Measurements from ENCODE around the gene APOC1. TPM values are rescaled to one million over a fixed set of nuclear protein-coding genes. Genes with fewer than 3 reads are reported as not detected.
"Not testable (repeated sequence)": the region's sequence is repeated elsewhere in the genome, so short reads cannot be mapped to it uniquely, and the experiment has no call there.

Gene APOC1
- total RNA-seq, 4 donors from 2014 or later = 38.6 to 58.3 (median 47.7) TPM

- TF ChIP-seq EP300 (IDR thresholded peaks at IDR 0.05) (no peak), POLR2AphosphoS5 (IDR thresholded peaks at IDR 0.05) (no peak), CTCF (IDR thresholded peaks at IDR 0.05) (no peak), POLR2A (IDR thresholded peaks at IDR 0.05) (no peak)
- Histone ChIP-seq H3K27ac (no peak overlapping the region), H3K9me3 (no peaks in the 10 kb centered on the region), H3K27me3 (no peaks in the 10 kb centered on the region), H3K4me3 (no peak overlapping the region), H3K36me3 (peaks cover 53% of the 10 kb centered on the region), H3K4me1 (peaks cover 3% of the 10 kb centered on the region)
- WGBS = 74% methylated on average over 16 of the region's 26 CpGs
- DNase-seq (ENCODE audit: low spot score in 2 of 2) = no peak
Observed at GRCh38 chr19:44878120-44878865, 36.1 kb upstream of the APOC1 start.

- Histone ChIP-seq H3K27me3 (no peaks in the 10 kb centered on the region), H3K36me3 (peaks cover 45% of the 10 kb centered on the region)
- no peak for DNase-seq (ENCODE audit: low spot score in 2 of 2)
Observed at GRCh38 chr19:44879309-44880065, 34.9 kb upstream of the APOC1 start.

GRCh38 chr19:44882063-44882462, 32.3 kb upstream of the APOC1 start:
- Histone ChIP-seq H3K9me3 (no peaks in the 10 kb centered on the region), H3K27me3 (no peaks in the 10 kb centered on the region), H3K27ac (no peak overlapping the region), H3K4me1 (peaks cover 3% of the 10 kb centered on the region), H3K36me3 (peaks cover 36% of the 10 kb centered on the region), H3K4me3 (no peak overlapping the region)
- TF ChIP-seq CTCF (IDR thresholded peaks at IDR 0.05) (no peak), POLR2A (IDR thresholded peaks at IDR 0.05) (no peak)
- DNase-seq (ENCODE audit: low spot score in 2 of 2) = no peak
- WGBS = 91% methylated on average over 15 of the region's 15 CpGs

More at GRCh38 chr19:44879309-44880065, 34.9 kb upstream of the APOC1 start:
- Histone ChIP-seq H3K4me3 (no peak overlapping the region), H3K9me3 (no peaks in the 10 kb centered on the region), H3K4me1 (peaks cover 3% of the 10 kb centered on the region), H3K27ac (no peak overlapping the region)
- WGBS = 68% methylated on average over 10 of the region's 18 CpGs
- TF ChIP-seq POLR2AphosphoS5 (IDR thresholded peaks at IDR 0.05) (no peak), EP300 (IDR thresholded peaks at IDR 0.05) (no peak), POLR2A (IDR thresholded peaks at IDR 0.05) (no peak), CTCF (IDR thresholded peaks at IDR 0.05) (no peak)

- H3K4me3 ChIP-seq; H3K4me1 ChIP-seq; H3K27ac ChIP-seq; H3K9me3 ChIP-seq; H3K27me3 ChIP-seq; DNase-seq (ENCODE audit: low spot score in 2 of 2): not testable (repeated sequence)
- 88% methylated on average over 19 of the region's 19 CpGs for WGBS
- peaks cover 38% of the 10 kb centered on the region for H3K36me3 ChIP-seq
Observed at GRCh38 chr19:44882619-44883397, 31.6 kb upstream of the APOC1 start.

- Histone ChIP-seq H3K36me3 (peaks cover 32% of the 10 kb centered on the region), H3K4me1 (no peaks in the 10 kb centered on the region), H3K9me3 (no peaks in the 10 kb centered on the region), H3K4me3 (no peak overlapping the region), H3K27ac (no peak overlapping the region), H3K27me3 (no peaks in the 10 kb centered on the region)
- TF ChIP-seq EP300 (IDR thresholded peaks at IDR 0.05) (no peak), POLR2AphosphoS5 (IDR thresholded peaks at IDR 0.05) (no peak), POLR2A (IDR thresholded peaks at IDR 0.05) (no peak), CTCF (IDR thresholded peaks at IDR 0.05) (no peak)
- no peak for DNase-seq (ENCODE audit: low spot score in 2 of 2)
- WGBS = 84% methylated on average over 5 of the region's 5 CpGs
Observed at GRCh38 chr19:44883922-44884321, 30.5 kb upstream of the APOC1 start.

Measured in suprapubic skin (tissue), 4 donors.